Keratinocyte (primary cell): ENCODE results near the gene CTNNA2. TPM values are rescaled to one million over a fixed set of nuclear protein-coding genes. Genes with fewer than 3 reads are reported as not detected.

Source experiments
- DNase-seq: peaks from one replicate; pipeline ENCODE4 v3.0.0-alpha.2; 2011; ENCODE audit warnings: low read depth, missing footprints, low spot score
- FAIRE-seq: peaks from 2 replicates; lab custom pipeline; 2011; peaks lifted over from hg19 to GRCh38; lab: Jason Lieb, UNC
- H2AFZ ChIP-seq: 2 replicates; pipeline ENCODE4 v1.6.0; 2012; ENCODE audit warnings: low read length, control low read depth, inconsistent platforms; ENCODE audit not compliant: control insufficient read depth
- H3K27ac ChIP-seq: 2 replicates; pipeline ENCODE4 v1.5.1; 2011; ENCODE audit warnings: low read length; ENCODE audit not compliant: control insufficient read depth, insufficient read depth
- H3K27me3 ChIP-seq: 3 replicates; pipeline ENCODE4 v1.6.0; 2011; ENCODE audit warnings: low read length; ENCODE audit not compliant: control insufficient read depth, insufficient read depth; ENCODE audit errors: extremely low read depth
- H3K36me3 ChIP-seq, 2 experiments: 2 replicates in 1 of 2; 3 replicates in 1 of 2; pipeline ENCODE4 v1.5.1; 2011; ENCODE audit warnings: low read length in 2 of 2, mild to moderate bottlenecking in 1 of 2; ENCODE audit not compliant: control insufficient read depth in 2 of 2, insufficient read depth in 2 of 2; ENCODE audit errors: extremely low read depth in 1 of 2
- H3K4me1 ChIP-seq: 3 replicates; pipeline ENCODE4 v1.5.1; 2011; ENCODE audit warnings: low read length; ENCODE audit not compliant: control insufficient read depth, insufficient read depth; ENCODE audit errors: extremely low read depth
- H3K4me2 ChIP-seq: 3 replicates; pipeline ENCODE4 v1.6.0; 2011; ENCODE audit warnings: low read depth, low read length; ENCODE audit not compliant: control insufficient read depth, insufficient read depth; ENCODE audit errors: extremely low read depth
- H3K4me3 ChIP-seq, 3 experiments: fragments of 200-600 bp in 1 of 3; sonication (generic) in 1 of 3; 2 replicates in 2 of 3; 3 replicates in 1 of 3; pipeline ENCODE4 v1.5.1; 2011 to 2016; ENCODE audit warnings: low read length in 3 of 3, mild to moderate bottlenecking in 3 of 3, control low read depth in 2 of 3, inconsistent platforms in 1 of 3, low read depth in 1 of 3, mixed read lengths in 1 of 3, mixed run types in 1 of 3, moderate library complexity in 1 of 3; ENCODE audit not compliant: control insufficient read depth in 2 of 3, insufficient read depth in 2 of 3; ENCODE audit errors: extremely low read depth in 1 of 3
- H3K79me2 ChIP-seq: 2 replicates; pipeline ENCODE4 v1.6.0; 2012; ENCODE audit warnings: low read length; ENCODE audit not compliant: control insufficient read depth, insufficient read depth
- H3K9ac ChIP-seq: 3 replicates; pipeline ENCODE4 v1.6.0; 2011; ENCODE audit warnings: low read length; ENCODE audit not compliant: control insufficient read depth, insufficient read depth; ENCODE audit errors: extremely low read depth
- H3K9me1 ChIP-seq: 3 replicates; pipeline ENCODE4 v1.6.0; 2011; ENCODE audit warnings: low read length; ENCODE audit not compliant: control insufficient read depth, insufficient read depth; ENCODE audit errors: extremely low read depth
- H3K9me3 ChIP-seq: 2 replicates; pipeline ENCODE4 v1.5.1; 2012; ENCODE audit warnings: low read depth, low read length; ENCODE audit not compliant: control insufficient read depth
- H4K20me1 ChIP-seq: 3 replicates; pipeline ENCODE4 v1.6.0; 2011; ENCODE audit warnings: low read length; ENCODE audit not compliant: control insufficient read depth, insufficient read depth; ENCODE audit errors: extremely low read depth
- CTCF ChIP-seq, 3 experiments: IDR thresholded peaks in 1 of 3; conservative IDR thresholded peaks in 1 of 3; optimal IDR thresholded peaks in 1 of 3; 2 replicates in 2 of 3; 3 replicates in 1 of 3; pipeline versions ENCODE3 to v1.5.1; 2011; ENCODE audit warnings: low read length in 3 of 3, mild to moderate bottlenecking in 3 of 3, moderate library complexity in 2 of 3, control low read depth in 1 of 3, inconsistent platforms in 1 of 3; ENCODE audit not compliant: insufficient read depth in 2 of 3; ENCODE audit errors: extremely low read depth in 1 of 3
- EZH2 ChIP-seq: IDR thresholded peaks from one replicate; pipeline ENCODE4 v1.6.1; 2012; ENCODE audit warnings: inconsistent platforms, mild to moderate bottlenecking, low read length, moderate library complexity
- dilution Hi-C: fragments of 300-500 bp; cut with MboI; formaldehyde crosslinking; loops from one replicate; pipeline ENCODE4 v1.7.0; 2020; ENCODE audit warnings: low sequenced_read_pairs; ENCODE audit not compliant: extremely low pct_ligation_motif_present
- polyA plus RNA-seq, 5 experiments: library from polyadenylated mRNA; depleted of rRNA in 3 of 5; stranded (reverse) in 3 of 5; stranded (forward) in 1 of 5; unstranded in 1 of 5; fragments of >200 nt; gene quantifications; 1 replicate in 1 of 5; 2 replicates in 3 of 5; 3 replicates in 1 of 5; pipeline versions ENCODE4 v1.2.1 to v1.2.3, GENCODE V29; 2011 to 2012; ENCODE audit warnings: missing spikeins in 2 of 5, low read depth in 1 of 5, low replicate concordance in 1 of 5

CTNNA2 gene
- polyA plus RNA-seq, 1 donor (not counting 4 experiments of a cell fraction or from before 2014, with no cell fraction given), result not detected

GRCh38 chr2:79887747-79888374 is 375.0 kb downstream of the CTNNA2 start:
- dilution Hi-C loops, result no loop called here
- DNase-seq, result peak; percentile 1

GRCh38 chr2:79892123-79892522 is 379.3 kb downstream of the CTNNA2 start:
- dilution Hi-C loops, result no loop called here

More at GRCh38 chr2:79887747-79888374, 375.0 kb downstream of the CTNNA2 start:
- Histone ChIP-seq H3K27me3 (no peaks in the 10 kb centered on the region), H2AFZ (no peak overlapping the region), H3K36me3 (no peaks in the 10 kb centered on the region), H3K9ac (no peak overlapping the region), H3K9me3 (no peaks in the 10 kb centered on the region), H3K9me1 (no peaks in the 10 kb centered on the region), H3K4me1 (no peaks in the 10 kb centered on the region), H3K4me2 (no peak overlapping the region), H3K4me3 (no peak overlapping the region), H3K79me2 (no peaks in the 10 kb centered on the region), H3K27ac (no peak overlapping the region), H4K20me1 (no peaks in the 10 kb centered on the region)
- FAIRE-seq, result no peak
- TF ChIP-seq CTCF (optimal IDR thresholded peaks at IDR 0.05 in 1 of 3, IDR thresholded peaks at IDR 0.05 in 1 of 3, conservative IDR thresholded peaks at IDR 0.05 in 1 of 3; ENCODE audit: extremely low read depth in 1 of 3, insufficient read depth in 2 of 3, low read length in 3 of 3), result peak in 2 of 3 experiments; percentile 37 to 40
- no peak for TF ChIP-seq EZH2

More at GRCh38 chr2:79892123-79892522, 379.3 kb downstream of the CTNNA2 start:
- Histone ChIP-seq H3K4me3 (no peak overlapping the region), H3K79me2 (no peaks in the 10 kb centered on the region), H3K4me1 (no peaks in the 10 kb centered on the region), H3K9ac (no peak overlapping the region), H3K4me2 (no peak overlapping the region), H3K9me1 (no peaks in the 10 kb centered on the region), H3K27me3 (no peaks in the 10 kb centered on the region), H3K9me3 (no peaks in the 10 kb centered on the region), H3K27ac (no peak overlapping the region), H4K20me1 (no peaks in the 10 kb centered on the region), H3K36me3 (no peaks in the 10 kb centered on the region), H2AFZ (no peak overlapping the region)
- no peak for TF ChIP-seq CTCF (optimal IDR thresholded peaks at IDR 0.05 in 1 of 3, IDR thresholded peaks at IDR 0.05 in 1 of 3, conservative IDR thresholded peaks at IDR 0.05 in 1 of 3; ENCODE audit: extremely low read depth in 1 of 3, insufficient read depth in 2 of 3, low read length in 3 of 3)
- TF ChIP-seq EZH2, result no peak
- no peak for DNase-seq
- no peak for FAIRE-seq
